Measurements from ENCODE around the gene PLS1.
"Not testable (repeated sequence)": the region's sequence is repeated elsewhere in the genome, so short reads cannot be mapped to it uniquely, and the experiment has no call there.

PLS1 gene

GRCh38 chr3:142746646-142747045 is 150.5 kb downstream of the PLS1 start:
- H3K4me1 Mint-ChIP-seq (ENCODE audit: low read depth in 2 of 2): no peaks in the 10 kb centered on the region
- no peak for ATAC-seq (replicated peaks)

GRCh38 chr3:142750531-142750930 is 154.3 kb downstream of the PLS1 start:
- not testable (repeated sequence) for H3K36me3 Mint-ChIP-seq (ENCODE audit: insufficient read depth); H3K4me3 Mint-ChIP-seq; H3K9me3 Mint-ChIP-seq; H3K27ac Mint-ChIP-seq; DNase-seq; ATAC-seq (replicated peaks); H3K27me3 Mint-ChIP-seq; H3K4me1 Mint-ChIP-seq (ENCODE audit: low read depth in 2 of 2)

More at GRCh38 chr3:142746646-142747045, 150.5 kb downstream of the PLS1 start:
- Mint-ChIP-seq H3K27me3 (no peaks in the 10 kb centered on the region), H3K27ac (no peak overlapping the region), H3K9me3 (no peaks in the 10 kb centered on the region), H3K4me3 (no peak overlapping the region), H3K36me3 (ENCODE audit: insufficient read depth) (peaks cover 4% of the 10 kb centered on the region)
- DNase-seq: no peak

- H3K4me1 Mint-ChIP-seq (ENCODE audit: low read depth in 2 of 2); H3K27me3 Mint-ChIP-seq; ATAC-seq (replicated peaks); H3K36me3 Mint-ChIP-seq (ENCODE audit: insufficient read depth); H3K4me3 Mint-ChIP-seq; H3K27ac Mint-ChIP-seq; H3K9me3 Mint-ChIP-seq; DNase-seq: not testable (repeated sequence)
These were observed 156.4 kb downstream of the PLS1 start for GRCh38 chr3:142752605-142753004.

- Mint-ChIP-seq H3K27me3 (no peaks in the 10 kb centered on the region), H3K9me3 (no peaks in the 10 kb centered on the region), H3K4me1 (ENCODE audit: low read depth in 2 of 2) (no peaks in the 10 kb centered on the region), H3K27ac (no peak overlapping the region), H3K36me3 (ENCODE audit: insufficient read depth) (no peaks in the 10 kb centered on the region), H3K4me3 (no peak overlapping the region)
- ATAC-seq (replicated peaks): no peak
- no peak for DNase-seq
These were observed 158.3 kb downstream of the PLS1 start for GRCh38 chr3:142754494-142754893.
